Neural crest cell (in vitro differentiated cells): ENCODE data around the gene XCL2. TPM values are rescaled to one million over a fixed set of nuclear protein-coding genes. Genes with fewer than 3 reads are reported as not detected.
"Not testable (repeated sequence)": the region's sequence is repeated elsewhere in the genome, so short reads cannot be mapped to it uniquely, and the experiment has no call there.

Experiments used
- DNase-seq: peaks from one replicate; pipeline ENCODE4 v3.0.0; 2021; ENCODE audit warnings: low read depth, mixed read lengths, low spot score
- H3K27ac Mint-ChIP-seq: one replicate; pipeline ENCODE4 v1.8.0; 2021; ENCODE audit warnings: mild to moderate bottlenecking, mixed read lengths; ENCODE audit not compliant: unreplicated experiment
- H3K27me3 Mint-ChIP-seq: 2 replicates; pipeline ENCODE4 v1.8.0; 2021; ENCODE audit warnings: low read depth, mild to moderate bottlenecking, mixed read lengths
- H3K36me3 Mint-ChIP-seq: 2 replicates; pipeline ENCODE4 v1.8.0; 2021; ENCODE audit warnings: low read depth, mild to moderate bottlenecking, mixed read lengths
- H3K4me1 Mint-ChIP-seq: 2 replicates; pipeline ENCODE4 v1.8.0; 2021; ENCODE audit warnings: mixed read lengths
- H3K4me3 Mint-ChIP-seq: one replicate; pipeline ENCODE4 v1.8.0; 2021; ENCODE audit warnings: mild to moderate bottlenecking, mixed read lengths
- H3K9me3 Mint-ChIP-seq: 2 replicates; pipeline ENCODE4 v1.8.0; 2021; ENCODE audit warnings: mixed read lengths
- total RNA-seq: library from RNA; stranded (reverse); gene quantifications from 2 replicates; pipeline ENCODE4 v1.2.1, GENCODE V29; 2021
- TF ChIP-seq, protein P1 (sequence below): fragments of 200-600 bp; sonication (generic); conservative IDR thresholded peaks from 2 replicates; pipeline ENCODE4 v1.5.0; 2021; ENCODE audit warnings: antibody characterized with exemption, mild to moderate bottlenecking

Gene XCL2
- total RNA-seq, 1 donor from 2014 or later = not detected

DNA sequence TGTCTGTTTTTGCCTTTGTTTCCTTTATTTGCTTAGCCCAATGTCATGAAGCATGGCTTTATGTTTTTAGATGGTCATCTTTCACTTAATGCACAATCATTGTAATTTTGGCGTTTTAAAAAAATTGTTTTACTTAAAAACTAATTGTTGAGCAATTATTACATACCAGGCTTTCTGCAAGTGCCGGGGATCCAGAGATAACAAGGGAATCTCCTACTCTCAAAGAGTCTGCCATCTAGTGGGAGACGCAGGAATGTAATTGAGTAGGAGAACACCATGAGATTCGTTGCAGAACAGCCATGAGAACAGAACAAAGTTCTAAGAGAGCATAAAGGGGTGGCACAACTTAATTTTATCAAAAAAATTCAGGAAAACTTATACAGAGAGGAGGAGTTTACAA, 30.4 kb upstream of the XCL2 start:
- H3K27me3 Mint-ChIP-seq, H3K4me3 Mint-ChIP-seq, H3K4me1 Mint-ChIP-seq, H3K9me3 Mint-ChIP-seq, H3K36me3 Mint-ChIP-seq, H3K27ac Mint-ChIP-seq, DNase-seq: not testable (repeated sequence)
- TF ChIP-seq, protein P1, sequence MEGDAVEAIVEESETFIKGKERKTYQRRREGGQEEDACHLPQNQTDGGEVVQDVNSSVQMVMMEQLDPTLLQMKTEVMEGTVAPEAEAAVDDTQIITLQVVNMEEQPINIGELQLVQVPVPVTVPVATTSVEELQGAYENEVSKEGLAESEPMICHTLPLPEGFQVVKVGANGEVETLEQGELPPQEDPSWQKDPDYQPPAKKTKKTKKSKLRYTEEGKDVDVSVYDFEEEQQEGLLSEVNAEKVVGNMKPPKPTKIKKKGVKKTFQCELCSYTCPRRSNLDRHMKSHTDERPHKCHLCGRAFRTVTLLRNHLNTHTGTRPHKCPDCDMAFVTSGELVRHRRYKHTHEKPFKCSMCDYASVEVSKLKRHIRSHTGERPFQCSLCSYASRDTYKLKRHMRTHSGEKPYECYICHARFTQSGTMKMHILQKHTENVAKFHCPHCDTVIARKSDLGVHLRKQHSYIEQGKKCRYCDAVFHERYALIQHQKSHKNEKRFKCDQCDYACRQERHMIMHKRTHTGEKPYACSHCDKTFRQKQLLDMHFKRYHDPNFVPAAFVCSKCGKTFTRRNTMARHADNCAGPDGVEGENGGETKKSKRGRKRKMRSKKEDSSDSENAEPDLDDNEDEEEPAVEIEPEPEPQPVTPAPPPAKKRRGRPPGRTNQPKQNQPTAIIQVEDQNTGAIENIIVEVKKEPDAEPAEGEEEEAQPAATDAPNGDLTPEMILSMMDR = peak; percentile 62

- DNase-seq = no peak
- H3K36me3 Mint-ChIP-seq = no peaks in the 10 kb centered on the region
- no peaks in the 10 kb centered on the region for H3K9me3 Mint-ChIP-seq
- TF ChIP-seq, protein P1 = no peak
- no peak overlapping the region for H3K27ac Mint-ChIP-seq
- H3K4me3 Mint-ChIP-seq = no peak overlapping the region
- no peaks in the 10 kb centered on the region for H3K4me1 Mint-ChIP-seq
- H3K27me3 Mint-ChIP-seq = peaks cover 8% of the 10 kb centered on the region
Measured at GRCh38 chr1:168572633-168573032, 28.8 kb upstream of the XCL2 start.

- H3K27ac Mint-ChIP-seq = no peak overlapping the region
- no peaks in the 10 kb centered on the region for H3K36me3 Mint-ChIP-seq
- H3K27me3 Mint-ChIP-seq = peaks cover 8% of the 10 kb centered on the region
- no peak for DNase-seq
- no peaks in the 10 kb centered on the region for H3K4me1 Mint-ChIP-seq
- TF ChIP-seq, protein P1 = no peak
- no peak overlapping the region for H3K4me3 Mint-ChIP-seq
- H3K9me3 Mint-ChIP-seq = no peaks in the 10 kb centered on the region
Measured at GRCh38 chr1:168570652-168571051, 26.9 kb upstream of the XCL2 start.

DNA sequence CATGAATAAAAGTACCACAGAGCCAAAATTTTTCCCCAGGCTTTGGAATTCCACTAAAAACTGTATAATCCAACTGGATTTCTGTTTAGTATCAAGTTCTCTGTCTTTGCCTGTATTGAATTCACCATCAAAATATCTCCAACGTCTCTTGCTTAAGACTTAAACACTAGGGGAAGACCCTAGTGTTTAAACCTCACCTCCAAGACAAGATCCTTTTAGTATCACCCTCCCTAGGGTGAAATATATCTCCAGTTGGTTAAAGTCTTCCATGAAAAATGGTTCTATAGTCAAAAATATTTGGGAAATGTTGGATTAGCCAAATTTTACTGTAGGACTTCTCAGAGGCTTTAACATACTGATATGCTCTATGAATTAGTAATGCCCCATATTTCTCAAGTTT, 24.5 kb upstream of the XCL2 start:
- H3K27me3 Mint-ChIP-seq = peaks cover 9% of the 10 kb centered on the region
- TF ChIP-seq, protein P1 = no peak
- H3K4me1 Mint-ChIP-seq = no peaks in the 10 kb centered on the region
- peaks cover 5% of the 10 kb centered on the region for H3K36me3 Mint-ChIP-seq
- DNase-seq = no peak
- no peak overlapping the region for H3K4me3 Mint-ChIP-seq
- H3K27ac Mint-ChIP-seq = no peak overlapping the region
- H3K9me3 Mint-ChIP-seq = no peaks in the 10 kb centered on the region

- H3K4me1 Mint-ChIP-seq = no peaks in the 10 kb centered on the region
- H3K27ac Mint-ChIP-seq = no peak overlapping the region
- H3K4me3 Mint-ChIP-seq = no peak overlapping the region
- no peak for DNase-seq
- peaks cover 5% of the 10 kb centered on the region for H3K36me3 Mint-ChIP-seq
- H3K9me3 Mint-ChIP-seq = no peaks in the 10 kb centered on the region
- H3K27me3 Mint-ChIP-seq = peaks cover 9% of the 10 kb centered on the region
- TF ChIP-seq, protein P1 = no peak
Measured at GRCh38 chr1:168567568-168567967, 23.8 kb upstream of the XCL2 start.

GRCh38 chr1:168567007-168567406, 23.2 kb upstream of the XCL2 start:
- TF ChIP-seq, protein P1 = no peak
- H3K36me3 Mint-ChIP-seq = peaks cover 5% of the 10 kb centered on the region
- peaks cover 5% of the 10 kb centered on the region for H3K27me3 Mint-ChIP-seq
- H3K4me1 Mint-ChIP-seq = no peaks in the 10 kb centered on the region
- H3K9me3 Mint-ChIP-seq = no peaks in the 10 kb centered on the region
- no peak for DNase-seq
- no peak overlapping the region for H3K4me3 Mint-ChIP-seq
- H3K27ac Mint-ChIP-seq = no peak overlapping the region
